RKO (cell line): ENCODE results near the gene DLG3.
A peak's percentile ranks its signal among the peaks of the same experiment; 100 is the strongest.
"Not testable (repeated sequence)": the region's sequence is repeated elsewhere in the genome, so short reads cannot be mapped to it uniquely, and the experiment has no call there.

ENCODE experiments used
- DNase-seq: peaks from one replicate; pipeline ENCODE4 v3.0.0-alpha.2; 2016; ENCODE audit warnings: low spot score

DLG3 gene

GRCh38 chrX:70476934-70477733 lies 32.5 kb downstream of the DLG3 start:
- DNase-seq, result no peak

GRCh38 chrX:70477734-70478075 lies 33.1 kb downstream of the DLG3 start:
- DNase-seq, result no peak

DNA sequence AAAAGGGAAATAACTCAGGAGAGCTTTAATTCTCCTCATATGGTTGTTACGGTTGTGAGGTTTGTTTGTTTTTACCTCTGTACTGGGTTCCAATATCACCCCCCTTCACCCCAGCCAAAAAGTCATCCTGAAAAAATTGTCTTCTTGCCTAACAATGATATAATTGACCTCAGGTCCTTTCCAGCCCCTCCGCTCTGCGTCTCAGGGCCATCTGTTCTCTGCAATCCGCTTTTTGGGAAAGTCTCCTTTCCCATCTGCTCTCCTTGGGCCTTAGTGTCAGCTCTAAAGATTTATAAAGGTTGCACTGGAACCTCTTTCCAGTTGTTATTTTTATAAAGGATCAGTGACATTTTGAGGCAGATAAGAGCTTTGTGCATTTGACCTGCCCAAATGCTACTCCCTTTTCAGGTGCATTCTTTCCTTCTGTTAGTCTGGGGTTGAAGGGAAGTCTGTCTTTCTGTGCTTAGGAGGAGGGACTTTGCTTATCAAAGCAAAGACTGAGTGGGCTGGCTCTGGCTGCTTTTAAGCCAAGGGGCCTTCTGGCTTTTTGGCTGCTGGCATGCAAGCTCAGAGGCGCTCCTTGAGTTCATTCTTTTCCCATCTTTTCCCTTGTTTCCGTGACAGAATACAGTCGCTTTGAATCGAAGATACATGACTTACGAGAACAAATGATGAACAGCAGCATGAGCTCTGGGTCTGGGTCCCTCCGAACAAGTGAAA lies 34.1 kb downstream of the DLG3 start:
- DNase-seq, result no peak

- DNase-seq, result peak; percentile 40
Measured at GRCh38 chrX:70479247-70479921, 34.7 kb downstream of the DLG3 start.

GRCh38 chrX:70479922-70480659 lies 35.5 kb downstream of the DLG3 start:
- DNase-seq, result no peak

DNA sequence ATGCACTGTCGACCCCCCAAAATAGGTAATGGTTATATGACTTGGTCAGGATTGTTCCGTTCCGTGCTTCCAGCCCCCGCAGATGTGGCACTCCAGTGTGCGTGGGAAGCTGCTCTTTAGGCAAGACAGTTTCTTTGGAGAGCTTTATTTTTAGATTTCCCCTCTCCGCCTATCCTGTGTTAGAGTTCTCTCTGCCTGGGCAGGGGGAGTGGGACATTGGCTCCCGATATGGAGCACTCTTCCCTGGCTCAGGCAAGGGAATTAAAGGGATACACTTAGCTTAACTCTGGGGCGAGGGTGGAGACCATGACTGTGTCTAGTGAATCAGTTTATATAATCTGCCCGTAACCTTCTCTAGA lies 36.0 kb downstream of the DLG3 start:
- no peak for DNase-seq

- no peak for DNase-seq
Measured at GRCh38 chrX:70481471-70482270, 37.0 kb downstream of the DLG3 start.

DNA sequence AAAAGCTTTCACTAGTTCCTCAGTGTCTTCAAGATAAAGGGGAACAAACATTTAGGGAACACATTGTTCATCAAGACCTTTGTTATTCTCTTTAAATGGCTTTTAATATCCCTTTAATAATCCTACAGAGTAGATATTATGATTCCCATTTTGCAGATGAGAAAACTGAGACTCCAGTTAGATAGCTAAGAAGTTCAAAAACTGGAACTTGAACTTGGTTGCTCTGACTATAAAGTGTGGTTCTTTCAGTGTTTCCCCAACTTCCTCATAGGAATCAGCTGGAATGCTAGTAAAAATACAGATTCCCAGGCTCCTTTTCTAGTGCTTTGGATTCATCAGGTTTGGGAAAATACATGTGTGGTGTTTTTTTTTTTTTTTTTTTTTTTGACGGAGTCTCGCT lies 37.7 kb downstream of the DLG3 start:
- no peak for DNase-seq

- no peak for DNase-seq
Measured at GRCh38 chrX:70485466-70485865, 40.8 kb downstream of the DLG3 start.

DNA sequence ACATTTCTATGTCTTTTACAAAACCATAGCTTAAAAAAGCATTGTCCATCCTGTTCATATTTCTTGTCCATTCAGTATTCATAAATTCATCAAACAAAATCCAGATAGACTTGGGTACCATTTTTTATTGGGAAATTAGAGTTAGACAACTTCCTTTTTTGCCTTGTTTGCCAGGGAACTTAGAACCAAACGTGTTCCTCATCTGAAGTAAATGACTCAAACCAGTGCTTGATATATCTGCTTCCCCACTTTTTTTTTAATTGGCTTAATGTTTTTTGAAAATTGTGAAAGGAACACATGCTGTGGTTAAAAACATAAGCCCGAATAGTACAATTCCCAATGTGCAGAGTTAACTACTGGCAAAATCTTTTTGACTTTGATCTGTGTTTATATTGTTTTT lies 44.2 kb downstream of the DLG3 start:
- DNase-seq, result no peak

DNA sequence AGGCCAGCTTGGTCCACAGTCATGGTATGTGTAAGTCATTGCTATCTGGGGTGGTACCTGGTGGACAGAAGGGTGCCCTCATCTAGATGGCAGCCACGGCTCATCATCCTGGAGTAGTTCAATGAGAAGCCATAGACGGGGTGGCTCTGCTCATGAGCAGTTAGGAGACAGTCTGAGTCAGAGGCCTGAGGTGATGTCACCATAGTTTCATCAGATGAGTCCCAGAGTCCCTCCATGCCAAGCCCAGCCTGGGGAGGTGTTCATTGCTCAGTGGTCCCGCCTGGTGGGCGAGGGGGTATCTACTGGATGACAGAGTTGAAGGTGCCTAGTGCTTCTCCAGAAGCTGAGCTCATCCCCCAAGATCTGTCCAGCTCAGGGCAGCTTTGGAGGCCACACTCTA lies 49.8 kb downstream of the DLG3 start:
- peak; percentile 63 for DNase-seq

GRCh38 chrX:70496491-70496890 lies 51.9 kb downstream of the DLG3 start:
- no peak for DNase-seq

- no peak for DNase-seq
Measured at GRCh38 chrX:70497026-70497425, 52.4 kb downstream of the DLG3 start.

DNA sequence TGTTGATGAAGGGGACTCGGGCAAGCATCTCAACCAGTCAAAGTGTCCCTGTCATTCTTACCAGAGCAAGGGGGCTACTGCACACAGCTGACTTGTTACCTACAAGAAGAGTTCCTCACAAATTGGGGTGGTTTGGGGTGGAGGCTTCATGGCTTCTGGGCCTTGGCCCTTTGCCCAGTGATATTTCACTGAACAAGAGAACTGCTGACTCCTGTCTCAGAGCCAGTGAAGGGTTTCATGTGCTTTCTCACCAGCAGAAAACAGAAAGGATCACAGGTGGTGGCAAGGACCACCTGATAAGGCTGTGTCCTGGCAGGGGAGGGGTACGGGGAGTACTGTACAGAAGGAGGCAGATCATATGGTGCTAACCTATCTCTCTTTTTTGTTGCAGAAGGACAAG lies 53.5 kb downstream of the DLG3 start:
- DNase-seq, result no peak

- DNase-seq, result no peak
Measured at GRCh38 chrX:70500826-70501225, 56.2 kb downstream of the DLG3 start.

DNA sequence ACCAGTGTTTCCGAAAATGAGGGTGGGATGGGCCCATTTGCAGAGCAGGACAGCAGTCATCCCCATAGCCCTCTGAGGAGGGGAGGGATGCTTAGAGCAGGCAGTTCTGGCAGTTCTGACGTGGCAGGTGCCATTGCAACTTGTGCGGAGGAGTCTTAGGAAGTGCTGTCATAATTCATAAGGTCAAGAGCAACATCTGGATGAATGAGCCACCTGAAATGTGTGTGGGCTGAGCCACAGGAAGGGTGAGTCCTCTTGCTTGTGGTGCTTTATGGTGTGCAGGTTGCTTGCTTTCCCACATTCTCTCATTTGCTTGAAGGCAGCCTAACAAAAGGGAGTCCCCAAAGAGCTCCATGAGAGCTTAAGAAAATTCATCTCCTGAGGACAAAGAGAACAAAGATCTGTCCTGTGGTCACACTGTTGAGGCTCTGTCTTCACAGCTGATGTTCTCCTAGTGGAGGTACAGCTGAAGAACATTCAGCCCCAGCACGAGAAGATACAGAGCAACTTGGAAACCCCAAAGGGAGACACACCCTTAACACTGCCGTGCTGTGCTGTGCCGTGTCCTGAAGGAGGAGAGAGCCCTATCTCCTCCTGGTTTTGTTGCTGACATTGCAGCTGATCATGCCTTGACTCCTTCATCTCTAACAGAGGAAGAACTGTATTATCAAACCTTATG lies 60.3 kb downstream of the DLG3 start:
- peak; percentile 33 for DNase-seq

- DNase-seq, result no peak
Measured at GRCh38 chrX:70505451-70505841, 60.8 kb downstream of the DLG3 start.

DNA sequence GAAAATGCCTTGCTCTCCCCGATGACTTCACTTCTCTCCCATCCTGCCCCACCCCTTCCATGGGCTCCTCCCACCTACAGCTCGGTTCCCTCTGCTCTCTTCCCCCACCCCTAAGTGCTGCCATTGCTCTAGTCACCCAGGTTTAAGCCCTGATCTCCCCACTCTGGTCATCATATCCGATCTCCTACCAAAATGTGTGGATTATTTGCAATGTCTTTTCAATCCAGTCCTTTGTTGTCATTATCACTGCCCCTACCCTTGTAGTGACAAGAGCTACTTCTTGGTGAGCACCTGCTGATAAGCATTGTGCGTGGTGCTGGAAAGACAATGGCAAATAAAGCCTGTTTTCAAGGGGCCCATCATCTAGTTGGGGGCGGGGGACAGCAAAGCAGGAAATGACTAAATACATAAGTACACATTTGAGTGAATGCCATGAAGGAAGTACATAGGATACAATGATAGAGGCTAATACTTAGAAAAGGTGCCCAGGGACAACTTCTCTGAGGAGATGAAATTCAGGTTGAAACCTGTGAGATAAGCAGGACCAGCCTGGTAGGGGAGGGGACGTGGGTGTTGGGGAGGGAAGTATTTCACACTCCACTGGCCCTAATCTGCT lies 63.8 kb downstream of the DLG3 start:
- DNase-seq, result peak; percentile 13

DNA sequence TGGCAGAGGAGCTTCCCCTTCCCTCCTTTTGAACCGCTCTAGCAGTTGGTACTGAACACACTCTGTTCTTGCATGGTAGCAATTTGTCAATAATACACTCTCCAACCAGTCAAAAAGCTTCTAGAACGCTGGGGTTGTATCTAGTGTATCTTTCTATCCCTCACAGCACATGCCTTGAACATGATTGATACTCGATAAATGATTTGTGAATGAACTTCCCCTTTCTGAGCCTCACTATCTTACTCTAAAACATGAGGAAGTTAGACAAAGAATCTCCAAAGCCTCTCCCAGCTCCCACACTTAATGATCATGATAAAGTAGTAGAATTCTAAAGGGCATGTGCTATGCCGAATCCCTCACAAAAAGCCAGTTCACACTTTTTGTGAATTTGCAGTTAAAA lies 64.4 kb downstream of the DLG3 start:
- no peak for DNase-seq

DNA sequence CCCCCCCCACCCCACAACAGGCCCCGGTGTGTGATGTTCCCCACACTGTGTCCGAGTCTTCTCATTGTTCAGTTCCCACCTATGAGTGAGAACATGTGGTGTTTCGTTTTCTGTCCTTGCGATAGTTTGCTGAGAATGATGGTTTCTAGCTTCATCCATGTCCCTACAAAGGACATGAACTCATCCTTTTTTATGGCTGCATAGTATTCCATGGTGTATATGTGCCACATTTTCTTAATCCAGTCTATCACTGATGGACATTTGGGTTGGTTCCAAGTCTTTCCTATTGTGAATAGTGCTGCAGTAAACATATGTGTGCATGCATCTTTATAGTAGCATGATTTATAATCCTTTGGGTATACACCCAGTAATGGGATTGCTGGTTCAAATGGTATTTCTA lies 70.6 kb downstream of the DLG3 start:
- DNase-seq, result not testable (repeated sequence)

- not testable (repeated sequence) for DNase-seq
Measured at GRCh38 chrX:70515692-70516091, 71.1 kb downstream of the DLG3 start.
